Stimulated activated effector memory CD8-positive, alpha-beta T cell treated with anti-CD3 and anti-CD28 coated beads, Interleukin-12 subunit alpha, Interleukin-12 subunit beta, amount 100 ng/mL, for 72 hours (primary cell): ENCODE measurements around the gene DLG5.

Source experiments
- ATAC-seq: fragments of 150-1000 bp; cut with Tn5 transposase; 2 replicates; pipeline ENCODE4 v1.10.0; 2021
- DNase-seq, 2 donors: peaks; one replicate each; pipeline ENCODE4 v3.0.0; 2021 to 2022; ENCODE audit warnings: low spot score in 2 of 2
- H3K27ac Mint-ChIP-seq: one replicate; pipeline ENCODE4 v1.8.0; 2022; ENCODE audit warnings: mild to moderate bottlenecking, mixed read lengths
- H3K36me3 Mint-ChIP-seq: one replicate; pipeline ENCODE4 v1.8.0; 2022; ENCODE audit warnings: mild to moderate bottlenecking, mixed read lengths
- H3K4me1 Mint-ChIP-seq: one replicate; pipeline ENCODE4 v1.8.0; 2022; ENCODE audit warnings: mixed read lengths
- H3K4me3 Mint-ChIP-seq: one replicate; pipeline ENCODE4 v1.8.0; 2022; ENCODE audit warnings: mild to moderate bottlenecking, mixed read lengths
- H3K9me3 Mint-ChIP-seq: one replicate; pipeline ENCODE4 v1.8.0; 2022; ENCODE audit warnings: mixed read lengths

The DLG5 gene, protein sequence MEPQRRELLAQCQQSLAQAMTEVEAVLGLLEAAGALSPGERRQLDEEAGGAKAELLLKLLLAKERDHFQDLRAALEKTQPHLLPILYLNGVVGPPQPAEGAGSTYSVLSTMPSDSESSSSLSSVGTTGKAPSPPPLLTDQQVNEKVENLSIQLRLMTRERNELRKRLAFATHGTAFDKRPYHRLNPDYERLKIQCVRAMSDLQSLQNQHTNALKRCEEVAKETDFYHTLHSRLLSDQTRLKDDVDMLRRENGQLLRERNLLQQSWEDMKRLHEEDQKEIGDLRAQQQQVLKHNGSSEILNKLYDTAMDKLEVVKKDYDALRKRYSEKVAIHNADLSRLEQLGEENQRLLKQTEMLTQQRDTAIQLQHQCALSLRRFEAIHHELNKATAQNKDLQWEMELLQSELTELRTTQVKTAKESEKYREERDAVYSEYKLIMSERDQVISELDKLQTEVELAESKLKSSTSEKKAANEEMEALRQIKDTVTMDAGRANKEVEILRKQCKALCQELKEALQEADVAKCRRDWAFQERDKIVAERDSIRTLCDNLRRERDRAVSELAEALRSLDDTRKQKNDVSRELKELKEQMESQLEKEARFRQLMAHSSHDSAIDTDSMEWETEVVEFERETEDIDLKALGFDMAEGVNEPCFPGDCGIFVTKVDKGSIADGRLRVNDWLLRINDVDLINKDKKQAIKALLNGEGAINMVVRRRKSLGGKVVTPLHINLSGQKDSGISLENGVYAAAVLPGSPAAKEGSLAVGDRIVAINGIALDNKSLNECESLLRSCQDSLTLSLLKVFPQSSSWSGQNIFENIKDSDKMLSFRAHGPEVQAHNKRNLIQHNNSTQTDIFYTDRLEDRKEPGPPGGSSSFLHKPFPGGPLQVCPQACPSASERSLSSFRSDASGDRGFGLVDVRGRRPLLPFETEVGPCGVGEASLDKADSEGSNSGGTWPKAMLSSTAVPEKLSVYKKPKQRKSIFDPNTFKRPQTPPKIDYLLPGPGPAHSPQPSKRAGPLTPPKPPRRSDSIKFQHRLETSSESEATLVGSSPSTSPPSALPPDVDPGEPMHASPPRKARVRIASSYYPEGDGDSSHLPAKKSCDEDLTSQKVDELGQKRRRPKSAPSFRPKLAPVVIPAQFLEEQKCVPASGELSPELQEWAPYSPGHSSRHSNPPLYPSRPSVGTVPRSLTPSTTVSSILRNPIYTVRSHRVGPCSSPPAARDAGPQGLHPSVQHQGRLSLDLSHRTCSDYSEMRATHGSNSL (N-terminal part only)

DNA sequence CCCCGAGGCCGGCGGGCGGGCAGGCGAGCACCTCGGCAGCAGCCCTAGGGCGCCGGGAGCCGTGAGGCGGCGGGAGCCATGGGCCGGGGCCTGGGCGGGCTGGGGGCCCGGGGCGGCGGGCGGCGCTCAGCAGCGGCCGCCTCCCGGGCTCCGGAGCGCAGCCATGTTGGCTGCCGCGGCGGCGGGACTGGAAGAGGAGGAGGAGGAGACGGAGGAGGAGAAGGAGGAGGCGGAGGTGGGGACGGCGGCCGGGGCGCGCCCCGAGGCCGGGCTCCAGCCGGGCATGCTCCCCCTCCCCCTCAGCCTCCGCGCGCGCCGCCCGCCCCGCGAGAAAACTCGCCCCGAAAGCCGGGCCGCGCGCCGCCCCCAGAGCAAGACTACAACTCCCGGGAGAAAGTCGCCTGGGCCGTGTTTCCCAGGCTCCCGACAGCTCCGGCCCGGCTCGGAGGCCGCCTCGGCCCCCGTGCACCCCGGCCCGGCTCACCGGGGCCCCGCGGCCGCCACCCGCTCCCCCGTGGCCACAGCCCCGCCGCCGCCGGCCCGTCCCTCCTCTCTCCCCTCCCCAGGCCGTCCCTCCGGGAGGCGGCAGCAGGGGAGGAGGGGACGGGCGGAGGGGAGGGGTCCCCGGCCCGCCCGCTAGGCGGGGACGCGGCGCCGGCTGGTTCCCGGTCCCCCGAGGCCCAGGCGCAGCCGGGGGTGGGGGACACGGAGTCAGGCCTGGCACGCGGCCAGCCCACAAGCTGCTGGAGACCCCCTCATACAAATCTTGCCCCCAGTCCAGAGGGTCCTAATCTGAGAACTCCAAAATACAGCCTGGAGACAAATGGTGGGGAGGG is at the start of gene DLG5:
Gene DLG5 (minus strand): TSS at position 190 of the 836 bp plus-strand sequence. CDS start 235 bp downstream, outside the sequence.
- Mint-ChIP-seq H3K9me3 (no peaks in the 10 kb centered on the region), H3K36me3 (no peaks in the 10 kb centered on the region), H3K4me1 (peaks cover 20% of the 10 kb centered on the region), H3K27ac (peak within 1 kb of the TSS; percentile 60), H3K4me3 (peak within 1 kb of the TSS; percentile 66)
- DNase-seq (peak; percentile 24 to 55), ATAC-seq (peak; percentile 71)

DNA sequence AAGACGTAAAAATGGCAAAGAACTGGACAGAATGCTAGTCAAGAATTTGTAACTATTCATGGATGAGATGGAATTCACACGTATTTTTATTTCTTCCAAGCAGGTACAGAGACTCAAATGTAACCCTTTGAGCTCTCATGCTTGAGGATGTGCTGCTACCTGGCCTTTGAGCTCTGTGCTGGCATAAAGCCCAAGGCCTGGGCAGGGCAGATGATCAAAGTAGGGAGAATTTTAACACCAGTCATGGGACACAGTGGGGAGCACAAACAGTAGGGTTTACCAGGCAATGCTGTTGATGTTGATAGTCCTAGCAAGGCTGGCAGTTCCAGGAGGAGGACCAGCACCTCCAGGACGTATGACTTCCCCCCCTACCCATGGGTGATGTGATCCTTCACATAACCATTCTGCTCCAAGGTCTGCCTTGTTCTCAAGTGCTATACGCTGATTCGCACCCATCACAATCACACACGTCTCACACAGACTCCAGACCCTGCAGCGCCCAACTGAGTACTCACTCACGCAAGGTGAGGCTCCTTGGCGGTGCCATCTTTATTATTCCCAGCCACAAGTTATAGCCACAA is 48.6 kb upstream of the DLG5 start:
- DNase-seq, result no peak
- Mint-ChIP-seq H3K27ac (no peak overlapping the region), H3K36me3 (peaks cover 59% of the 10 kb centered on the region), H3K4me3 (no peak overlapping the region), H3K4me1 (peaks cover 7% of the 10 kb centered on the region), H3K9me3 (no peaks in the 10 kb centered on the region)
- no peak for ATAC-seq

DNA sequence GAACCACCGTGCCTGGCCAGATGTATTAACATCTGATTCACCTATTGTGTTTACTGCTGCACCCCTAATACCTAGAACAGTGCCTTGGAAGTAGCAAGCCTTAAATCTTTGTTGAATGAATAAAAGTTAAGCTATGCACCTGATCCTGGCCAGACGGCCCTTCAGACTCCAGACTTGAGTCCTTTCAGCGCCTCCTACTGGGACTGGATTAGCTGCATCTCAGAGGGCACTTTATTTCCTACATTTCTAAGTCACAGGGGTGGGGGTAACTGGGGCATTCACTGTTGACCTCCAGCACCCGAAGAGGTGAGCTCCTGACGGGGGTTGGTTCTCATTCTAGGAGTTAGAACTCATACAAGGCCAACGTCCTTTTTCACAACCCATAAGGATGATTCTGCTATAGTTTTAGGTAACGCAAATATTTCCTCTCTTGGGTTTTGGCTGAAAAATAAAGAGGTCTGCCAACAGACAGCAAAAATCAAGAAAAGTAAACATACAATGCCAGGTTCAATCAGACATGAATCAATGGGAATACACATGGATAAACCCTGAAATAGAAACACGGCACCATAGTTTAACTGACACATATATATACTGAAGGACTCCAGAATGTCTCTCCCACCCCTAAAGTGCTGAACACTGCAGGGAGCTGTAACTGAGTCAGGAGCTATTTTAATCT is 48.0 kb upstream of the DLG5 start:
- Mint-ChIP-seq H3K36me3 (peaks cover 53% of the 10 kb centered on the region), H3K4me1 (peaks cover 7% of the 10 kb centered on the region), H3K27ac (no peak overlapping the region), H3K9me3 (no peaks in the 10 kb centered on the region), H3K4me3 (no peak overlapping the region)
- no peak for ATAC-seq
- no peak for DNase-seq

DNA sequence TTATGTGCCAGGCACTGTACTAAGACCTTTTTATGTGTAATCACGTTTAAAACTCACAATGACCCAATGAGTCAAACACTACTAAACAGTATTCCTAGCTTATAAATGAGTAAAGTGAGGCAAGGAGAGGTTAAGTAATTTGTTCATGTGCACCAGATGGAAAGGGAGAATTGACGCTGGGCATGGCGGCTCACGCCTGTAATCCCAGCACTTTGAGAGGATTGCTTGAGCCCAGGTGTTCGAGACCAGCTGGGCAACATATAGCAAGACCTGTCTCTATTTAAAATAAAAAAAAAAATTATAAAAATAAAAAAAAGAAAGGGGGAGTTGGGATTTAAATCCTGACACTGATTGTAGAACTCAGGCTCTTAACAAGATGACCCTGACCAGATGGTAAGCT is 46.7 kb upstream of the DLG5 start:
- peaks cover 40% of the 10 kb centered on the region for H3K36me3 Mint-ChIP-seq
- no peaks in the 10 kb centered on the region for H3K9me3 Mint-ChIP-seq
- H3K27ac Mint-ChIP-seq, result peak overlapping the region; percentile 9
- DNase-seq (no peak), ATAC-seq (no peak)
- H3K4me1 Mint-ChIP-seq, result peaks cover 7% of the 10 kb centered on the region
- no peak overlapping the region for H3K4me3 Mint-ChIP-seq

DNA sequence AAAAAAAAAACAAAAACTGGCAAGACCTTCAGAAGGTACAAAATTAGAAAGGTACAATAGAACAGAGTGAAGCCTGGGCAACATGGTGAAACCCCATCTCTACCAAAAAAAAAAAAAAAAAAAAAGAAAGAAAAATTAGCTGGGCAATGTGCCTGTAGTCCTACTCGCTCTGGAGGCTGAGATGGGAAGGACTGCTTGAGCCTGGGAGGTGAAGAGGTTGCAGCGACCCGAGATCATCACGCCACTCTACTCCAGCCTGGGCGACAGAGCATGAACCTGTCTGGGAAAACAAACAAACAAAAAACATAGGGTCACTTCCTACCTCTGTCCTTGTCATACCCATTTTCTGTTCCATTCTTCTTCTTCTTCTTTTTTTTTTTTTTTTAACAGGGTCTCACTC is 45.6 kb upstream of the DLG5 start:
- H3K4me3 Mint-ChIP-seq, result no peak overlapping the region
- no peak for DNase-seq
- H3K9me3 Mint-ChIP-seq, result no peaks in the 10 kb centered on the region

DNA sequence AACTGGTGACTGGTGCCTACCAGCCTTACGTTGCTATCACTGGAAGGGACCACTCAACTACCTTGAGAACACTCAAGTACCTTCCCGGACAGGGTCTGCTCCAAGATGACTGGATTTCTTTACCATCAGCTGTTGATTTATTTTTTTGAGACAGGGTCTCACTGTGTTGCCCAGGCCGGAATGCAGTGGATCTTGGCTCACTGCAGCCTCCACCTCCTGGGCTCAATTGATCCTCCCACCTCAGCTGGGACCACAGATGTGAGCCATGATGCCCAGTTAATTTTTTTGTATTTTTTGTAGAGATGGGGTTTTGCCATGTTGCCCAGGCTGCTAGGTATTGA is 45.2 kb upstream of the DLG5 start:
- Mint-ChIP-seq H3K9me3 (no peaks in the 10 kb centered on the region), H3K36me3 (peaks cover 25% of the 10 kb centered on the region), H3K27ac (peak overlapping the region; percentile 84), H3K4me3 (no peak overlapping the region), H3K4me1 (peaks cover 7% of the 10 kb centered on the region)
- no peak for DNase-seq
- ATAC-seq, result no peak

More for the DNA sequence above, 45.6 kb upstream of the DLG5 start:
- Mint-ChIP-seq H3K36me3 (peaks cover 29% of the 10 kb centered on the region), H3K4me1 (peaks cover 7% of the 10 kb centered on the region), H3K27ac (peak overlapping the region; percentile 9)
- ATAC-seq, result no peak

DNA sequence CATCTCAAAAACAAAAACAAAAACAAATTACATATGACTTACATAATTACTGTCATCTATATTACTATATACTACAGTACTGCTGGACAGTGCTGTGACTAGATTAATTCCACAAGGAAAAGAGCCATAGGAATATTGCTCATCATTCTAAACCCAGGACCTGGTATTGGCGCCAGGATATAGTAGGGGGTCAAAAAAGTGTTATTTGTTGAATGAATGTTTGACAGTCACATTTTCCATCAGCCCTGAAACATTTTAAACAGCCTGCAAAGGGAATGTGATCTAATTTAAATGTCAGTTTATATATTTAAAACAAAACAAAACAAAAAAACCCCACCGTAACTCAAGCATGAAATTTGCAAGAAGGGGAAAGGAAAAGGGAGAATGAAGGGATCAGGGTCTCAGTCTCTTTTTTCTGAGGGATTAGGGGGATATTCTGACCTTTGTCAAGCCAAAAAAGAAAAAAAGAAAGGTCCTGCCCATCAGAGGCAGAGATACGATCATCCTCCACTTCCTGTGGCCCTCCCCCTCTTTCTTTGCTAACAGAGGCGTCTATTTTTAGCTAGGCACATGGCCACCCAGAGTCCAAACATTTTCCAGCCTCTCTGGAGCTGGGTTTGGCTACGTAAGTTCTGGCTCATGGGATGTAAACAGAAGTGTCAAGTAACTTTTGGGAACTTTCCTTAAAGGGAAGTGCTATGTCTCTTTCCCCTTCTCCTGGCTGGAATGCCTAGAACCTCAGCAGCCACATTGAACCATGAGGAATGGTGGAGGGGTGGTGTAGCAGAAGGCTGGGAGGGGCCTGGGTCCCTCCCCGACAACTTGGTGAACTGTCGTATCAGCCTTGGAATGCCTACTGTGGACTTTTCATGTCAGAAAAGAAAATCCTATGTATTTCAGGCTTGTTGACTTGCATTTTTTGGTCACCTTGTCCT is 44.6 kb upstream of the DLG5 start:
- DNase-seq (no peak), ATAC-seq (peak; percentile 64)
- Mint-ChIP-seq H3K4me1 (peaks cover 7% of the 10 kb centered on the region), H3K36me3 (peaks cover 19% of the 10 kb centered on the region), H3K4me3 (no peak overlapping the region), H3K27ac (peak overlapping the region; percentile 84), H3K9me3 (no peaks in the 10 kb centered on the region)

DNA sequence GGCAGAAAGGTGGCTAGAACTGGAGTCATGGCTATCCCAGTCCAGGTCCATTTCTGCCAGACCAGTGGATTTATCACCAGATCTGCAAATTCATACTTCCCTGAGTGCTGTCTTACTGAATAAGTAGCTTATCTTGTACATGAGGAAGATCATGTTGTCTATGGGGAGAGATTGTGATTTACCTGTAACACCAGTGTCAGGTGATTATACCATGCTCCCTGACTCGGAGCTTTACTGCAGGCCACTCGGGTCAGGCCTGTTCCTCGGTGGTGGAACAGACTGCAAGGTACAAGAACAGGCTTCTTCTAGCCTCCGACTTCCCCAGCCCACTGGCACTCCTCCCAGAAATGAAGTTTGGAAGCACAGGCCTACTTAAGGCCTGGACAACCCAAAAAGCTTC is 42.6 kb upstream of the DLG5 start:
- no peak for ATAC-seq

DNA sequence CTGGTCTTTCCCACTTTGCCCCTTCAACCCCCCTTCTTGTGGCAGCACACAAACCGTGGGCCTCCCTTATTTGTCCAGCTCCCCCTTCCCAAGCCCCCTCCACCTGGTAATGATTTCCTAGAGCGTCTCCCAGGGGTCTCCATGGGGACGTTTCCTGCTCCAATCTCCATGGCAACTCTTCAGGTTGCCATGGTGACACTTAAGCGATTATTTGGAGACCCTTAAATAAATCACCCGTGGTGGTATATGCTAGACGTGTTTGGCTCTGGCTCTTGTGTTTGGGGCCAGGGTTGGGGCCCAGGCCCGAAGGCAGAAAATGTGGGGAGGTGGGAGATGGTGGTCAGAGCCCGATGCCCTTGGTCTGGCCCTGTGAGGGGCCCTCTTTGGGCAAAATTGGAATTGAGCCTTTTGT is 41.1 kb upstream of the DLG5 start:
- no peaks in the 10 kb centered on the region for H3K9me3 Mint-ChIP-seq
- DNase-seq, result no peak
- no peak overlapping the region for H3K27ac Mint-ChIP-seq
- ATAC-seq, result no peak
- H3K4me1 Mint-ChIP-seq, result peaks cover 7% of the 10 kb centered on the region
- peaks cover 14% of the 10 kb centered on the region for H3K36me3 Mint-ChIP-seq
- H3K4me3 Mint-ChIP-seq, result no peak overlapping the region

More for the DNA sequence above, 42.6 kb upstream of the DLG5 start:
- no peak for DNase-seq
- peaks cover 7% of the 10 kb centered on the region for H3K4me1 Mint-ChIP-seq
- H3K36me3 Mint-ChIP-seq, result peaks cover 14% of the 10 kb centered on the region
- H3K27ac Mint-ChIP-seq, result peak overlapping the region; percentile 14
- no peaks in the 10 kb centered on the region for H3K9me3 Mint-ChIP-seq
- H3K4me3 Mint-ChIP-seq, result no peak overlapping the region

DNA sequence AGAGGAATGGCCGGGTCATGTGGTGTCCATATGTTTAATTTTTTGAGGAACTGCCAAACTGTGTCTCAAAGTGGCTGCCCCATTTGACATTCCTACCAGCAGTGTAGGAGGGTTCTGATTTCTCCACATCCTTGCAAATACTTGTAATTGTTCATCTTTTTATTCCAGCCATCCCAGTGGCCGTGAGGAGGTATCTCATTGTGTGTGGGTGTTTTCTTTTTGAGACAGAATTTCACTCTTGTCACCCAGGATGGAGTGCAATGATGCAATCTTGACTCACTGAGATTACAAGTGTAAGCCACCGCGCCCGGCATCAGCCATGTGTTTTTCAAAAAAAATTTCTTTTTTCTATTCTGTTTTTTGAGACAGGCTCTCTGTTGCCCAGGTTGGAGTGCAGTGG is 38.7 kb upstream of the DLG5 start:
- ATAC-seq (peak; percentile 79), DNase-seq (no peak)
- Mint-ChIP-seq H3K36me3 (no peaks in the 10 kb centered on the region), H3K4me1 (no peaks in the 10 kb centered on the region), H3K9me3 (no peaks in the 10 kb centered on the region), H3K4me3 (no peak overlapping the region), H3K27ac (no peak overlapping the region)

DNA sequence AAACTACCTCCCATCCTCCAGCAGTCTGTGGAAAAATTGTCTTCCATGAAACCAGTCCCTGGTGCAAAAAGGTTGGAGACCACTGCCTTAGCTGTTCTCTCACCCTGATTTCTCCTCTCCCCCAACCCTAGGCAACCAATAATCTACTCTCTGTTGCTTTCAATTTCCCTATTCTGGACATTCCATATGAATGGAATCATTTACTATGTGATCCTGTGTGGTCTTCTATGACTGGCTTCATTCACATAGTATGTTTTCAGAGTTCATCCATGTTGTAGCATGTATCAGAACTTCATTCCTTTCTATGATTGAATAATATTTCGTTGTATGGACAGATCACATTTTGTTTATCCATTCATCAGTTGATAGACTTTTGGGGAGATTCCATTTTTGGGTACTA is 38.3 kb upstream of the DLG5 start:
- no peaks in the 10 kb centered on the region for H3K9me3 Mint-ChIP-seq
- DNase-seq (no peak), ATAC-seq (no peak)
- no peaks in the 10 kb centered on the region for H3K4me1 Mint-ChIP-seq
- no peaks in the 10 kb centered on the region for H3K36me3 Mint-ChIP-seq
- no peak overlapping the region for H3K27ac Mint-ChIP-seq
- H3K4me3 Mint-ChIP-seq, result no peak overlapping the region

DNA sequence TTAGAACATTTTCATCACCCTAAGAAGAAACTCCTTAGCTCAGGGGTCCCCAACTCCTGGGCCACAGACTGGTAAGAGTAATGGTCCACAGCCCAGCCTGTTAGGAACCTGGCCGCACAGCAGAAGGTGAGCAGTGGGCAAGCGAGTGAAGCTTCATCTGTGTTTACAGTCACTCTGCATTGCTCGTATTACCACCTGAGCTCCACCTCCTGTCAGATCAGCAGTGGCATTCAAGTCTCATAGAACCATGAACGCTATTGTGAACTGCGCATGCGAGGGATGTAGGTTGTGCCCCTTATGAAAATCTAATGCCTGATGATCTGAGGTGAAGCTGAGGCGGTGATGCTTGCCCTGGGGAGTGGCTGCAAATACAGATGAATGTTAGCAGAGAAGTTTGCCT is 37.3 kb upstream of the DLG5 start:
- Mint-ChIP-seq H3K36me3 (no peaks in the 10 kb centered on the region), H3K27ac (no peak overlapping the region), H3K4me3 (no peak overlapping the region), H3K4me1 (no peaks in the 10 kb centered on the region), H3K9me3 (no peaks in the 10 kb centered on the region)
- ATAC-seq (no peak), DNase-seq (no peak)
